Hematopoietic multipotent progenitor cell treated with erythropoietin and hydrocortisone succinate and interleukin-3 and kit ligand, for 8 days (in vitro differentiated cells): ENCODE data around the gene HS3ST6.
"Not testable (repeated sequence)": the region's sequence is repeated elsewhere in the genome, so short reads cannot be mapped to it uniquely, and the experiment has no call there.

Experiments used
- DNase-seq: peaks from one replicate; pipeline ENCODE4 v3.0.0-alpha.2; 2015

HS3ST6 gene

DNA sequence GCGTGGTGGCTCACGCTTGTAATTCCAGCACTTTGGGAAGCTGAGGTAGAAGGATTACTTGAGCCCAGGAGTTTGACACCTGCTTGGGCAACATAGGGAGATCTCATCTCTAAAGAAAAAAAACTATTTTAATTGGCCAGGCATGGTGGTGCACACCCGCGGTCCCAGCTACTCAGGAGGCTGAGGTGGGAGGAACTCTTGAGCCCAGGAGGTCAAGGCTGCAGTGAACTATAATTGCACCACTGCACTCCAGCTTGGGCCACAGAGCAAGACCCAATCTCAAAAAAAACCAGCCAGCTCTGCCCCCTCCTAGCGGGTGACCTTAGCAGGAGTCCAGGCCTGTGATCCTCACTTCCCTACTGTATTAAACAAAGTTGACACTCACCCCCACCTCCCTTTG, 5.9 kb upstream of the HS3ST6 start:
- no peak for DNase-seq

DNA sequence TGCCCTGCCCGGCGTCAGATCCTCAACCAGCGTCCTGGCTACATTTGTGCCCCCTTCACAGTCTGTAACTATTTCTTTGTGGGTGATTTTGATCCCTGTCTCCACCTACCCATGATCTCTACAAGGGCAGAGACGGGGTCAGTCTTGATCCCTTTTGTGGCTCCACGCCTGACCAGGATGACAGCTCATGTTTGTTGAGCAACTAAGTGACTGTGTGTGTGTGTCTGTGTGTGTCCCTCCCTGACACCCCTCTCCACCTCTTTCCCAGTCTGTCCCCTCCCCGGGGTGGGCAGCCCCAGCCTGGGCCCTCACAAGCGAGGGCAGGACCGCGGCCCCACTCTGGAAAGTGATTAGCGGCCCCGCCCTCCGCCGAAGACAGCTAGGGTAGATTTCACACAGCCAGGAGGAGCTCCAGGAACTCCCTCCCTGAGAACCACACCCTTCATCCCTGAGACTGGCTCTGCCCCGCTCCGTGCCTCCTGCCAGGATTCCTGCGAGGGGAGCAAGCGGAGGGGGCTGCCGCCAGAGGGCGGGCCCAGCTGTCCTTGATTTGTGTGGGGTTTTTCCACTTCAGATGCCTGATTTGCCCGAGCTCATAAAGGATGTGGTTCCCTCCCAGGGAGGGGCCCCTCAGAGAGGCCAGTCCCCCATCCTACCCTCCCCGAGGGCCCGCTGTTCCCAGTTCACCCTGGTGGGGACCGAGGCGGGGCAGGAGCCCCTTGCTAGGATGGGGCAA, 5.3 kb upstream of the HS3ST6 start:
- DNase-seq = peak; percentile 25

DNA sequence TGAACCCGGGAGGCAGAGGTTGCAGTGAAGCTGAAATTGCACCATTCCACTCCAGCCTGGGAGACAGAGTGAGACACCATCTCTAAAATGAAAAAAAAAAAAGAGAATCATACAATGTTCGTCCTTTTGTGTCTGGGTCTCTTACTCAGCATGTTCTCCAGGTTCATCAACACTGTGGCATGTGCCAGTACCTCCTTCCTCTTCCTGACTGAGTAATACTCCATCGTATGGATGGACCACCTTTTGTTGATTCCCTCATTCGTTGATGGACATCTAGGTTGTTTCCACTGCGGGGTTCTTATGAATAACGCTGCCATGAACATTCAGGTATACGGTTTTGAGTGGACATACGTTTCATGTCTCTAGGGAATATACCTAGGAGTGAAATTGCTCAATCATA, 4.1 kb upstream of the HS3ST6 start:
- DNase-seq = no peak

DNA sequence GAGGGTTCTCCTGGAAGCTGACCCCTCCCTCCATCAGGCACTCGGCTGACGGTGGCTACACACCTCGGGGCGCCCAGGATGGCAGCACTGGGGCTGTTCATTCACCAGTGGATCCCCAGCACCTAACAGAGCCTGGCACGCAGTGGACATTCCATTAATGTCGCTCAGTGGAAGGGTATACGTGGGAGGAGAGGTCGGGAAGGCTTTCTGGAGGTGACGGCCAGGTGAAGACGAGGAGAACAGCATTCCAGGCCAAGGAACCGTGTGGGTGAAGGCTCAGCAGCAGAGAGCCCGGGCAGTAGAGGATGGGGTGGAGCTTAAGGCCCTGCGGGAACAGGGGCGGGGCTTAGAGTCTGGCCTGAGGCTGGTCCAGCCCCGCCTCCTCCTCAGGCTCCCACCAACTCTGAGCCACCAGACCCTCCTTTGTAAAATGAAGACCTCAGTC, 2.5 kb upstream of the HS3ST6 start:
- DNase-seq = peak; percentile 40

DNA sequence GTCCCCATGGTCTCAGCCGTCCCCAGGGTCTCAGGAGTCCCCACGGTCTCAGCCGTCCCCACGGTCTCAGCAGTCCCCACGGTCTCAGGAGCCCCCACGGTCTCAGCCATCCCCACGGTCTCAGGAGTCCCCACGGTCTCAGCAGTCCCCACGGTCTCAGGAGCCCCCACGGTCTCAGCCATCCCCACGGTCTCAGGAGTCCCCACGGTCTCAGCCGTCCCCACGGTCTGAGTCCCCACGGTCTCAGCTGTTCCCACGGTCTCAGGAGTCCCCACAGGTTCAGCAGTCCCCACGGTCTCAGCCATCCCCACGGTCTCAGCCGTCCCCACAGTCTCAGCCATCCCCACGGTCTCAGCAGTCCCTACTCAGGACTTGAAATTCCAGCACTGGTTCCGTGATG, 1.9 kb upstream of the HS3ST6 start:
- not testable (repeated sequence) for DNase-seq

DNA sequence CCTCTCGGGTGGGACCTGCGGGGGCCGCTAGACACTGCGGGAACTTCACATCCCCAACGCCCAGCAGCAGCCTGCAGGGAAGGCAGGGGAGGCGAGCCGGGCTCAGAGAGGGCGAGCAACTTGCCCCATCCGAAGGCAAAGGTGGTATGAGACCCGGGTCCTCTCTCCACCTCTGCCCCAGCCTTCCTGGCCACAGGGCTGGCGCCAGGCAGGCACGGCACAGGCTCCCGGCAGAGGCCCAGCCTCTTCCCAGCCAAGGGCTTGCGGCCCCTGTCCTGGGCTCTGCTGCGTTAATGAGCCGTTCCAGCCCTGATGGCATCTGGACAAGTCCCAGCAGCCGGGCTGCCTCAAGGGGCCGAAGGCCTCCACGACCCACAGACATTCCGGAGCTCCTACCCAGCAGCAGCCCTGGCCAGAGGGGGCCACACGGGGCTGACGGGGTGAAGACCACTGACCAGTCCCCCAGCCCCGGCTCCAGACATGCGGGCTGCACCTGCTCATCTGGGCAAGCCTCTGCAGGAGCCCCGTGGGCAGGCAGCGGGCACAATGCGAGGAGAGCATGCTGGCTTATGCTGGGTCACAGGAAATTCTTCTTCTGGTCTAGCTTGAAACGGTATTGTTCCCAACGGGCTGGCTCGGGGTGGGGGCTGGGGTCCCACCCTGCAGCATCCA, 1.2 kb upstream of the HS3ST6 start:
- no peak for DNase-seq

DNA sequence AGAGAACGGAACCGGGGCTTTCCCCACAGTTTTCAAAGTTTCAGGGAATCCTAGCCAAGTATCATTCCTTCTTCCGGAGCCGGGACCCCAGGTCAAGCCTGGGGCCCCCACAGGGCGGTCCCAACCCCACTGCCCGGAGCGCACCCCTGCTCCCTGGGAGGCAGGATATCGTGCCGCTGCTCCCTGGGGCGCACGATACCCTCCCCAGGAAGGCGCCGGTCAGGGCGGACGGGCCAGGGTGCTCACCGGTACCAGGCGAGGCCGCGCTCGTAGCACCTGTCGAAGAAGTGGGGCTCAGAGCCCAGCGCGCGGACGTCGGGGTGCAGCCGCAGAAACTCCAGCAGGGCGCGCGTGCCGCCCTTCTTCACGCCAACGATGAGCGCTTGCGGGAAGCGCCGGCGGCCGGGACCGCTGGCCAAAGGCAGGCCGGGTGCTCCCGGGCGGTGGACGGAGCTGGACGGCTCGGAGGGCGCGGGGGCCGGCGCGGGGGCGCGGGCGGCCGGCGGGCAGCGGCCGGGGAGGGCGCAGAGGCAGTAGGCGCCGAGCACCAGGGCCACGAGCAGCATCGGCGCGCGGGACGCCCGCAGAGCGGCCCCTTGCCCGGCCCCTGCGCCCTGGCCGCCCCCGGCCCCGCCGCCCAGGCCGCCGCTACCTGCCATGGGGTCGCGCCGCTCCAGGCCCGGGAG, 407 bp downstream of the HS3ST6 start:
- DNase-seq = no peak

DNA sequence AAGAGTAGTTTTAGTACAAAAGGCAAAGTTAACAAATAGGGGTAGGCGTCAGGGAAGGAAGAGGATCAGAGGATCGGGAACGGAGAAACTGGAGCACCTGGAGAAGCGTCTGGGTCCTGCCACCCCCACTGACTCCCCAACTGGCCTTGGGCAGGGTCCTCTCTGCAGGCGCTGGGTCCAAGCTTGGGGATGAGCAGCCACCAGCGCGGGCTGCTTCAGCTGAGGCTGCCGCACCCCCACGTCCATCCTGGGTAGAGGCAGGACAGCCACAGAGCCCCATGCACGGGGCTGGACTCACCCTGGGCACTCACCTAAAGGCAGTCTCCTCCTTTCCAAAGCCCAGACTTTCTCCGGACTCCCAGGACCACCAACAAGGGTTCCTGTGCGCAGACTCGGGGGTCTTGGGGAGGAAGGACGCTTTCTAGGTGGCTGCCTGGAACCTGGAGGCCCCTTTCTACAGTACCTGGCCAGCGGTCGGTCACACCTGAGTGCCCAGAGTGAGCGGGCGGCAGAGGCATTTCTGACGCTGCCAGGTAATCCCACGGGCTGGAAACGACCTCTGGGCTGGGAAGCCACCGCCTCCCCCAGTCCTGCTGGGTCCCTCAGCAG, 1.1 kb downstream of the HS3ST6 start:
- no peak for DNase-seq

DNA sequence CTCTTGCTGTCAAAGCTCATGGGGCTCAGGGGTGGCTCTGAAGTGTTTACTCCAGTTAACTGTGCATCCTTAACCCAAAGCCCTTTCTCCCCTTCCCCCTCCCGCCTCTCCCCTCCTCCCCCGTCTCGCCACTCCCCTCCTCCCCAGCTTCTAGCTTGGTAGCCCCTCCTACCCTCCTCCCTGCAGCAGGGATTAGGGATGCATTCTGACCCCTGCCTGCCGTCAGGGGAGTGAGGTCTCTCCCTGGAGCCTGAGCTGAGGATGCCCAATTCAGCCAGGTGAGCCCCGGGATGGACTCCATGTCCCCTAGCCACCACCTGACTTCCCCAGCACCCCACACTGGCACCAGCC, 1.6 kb downstream of the HS3ST6 start:
- no peak for DNase-seq

DNA sequence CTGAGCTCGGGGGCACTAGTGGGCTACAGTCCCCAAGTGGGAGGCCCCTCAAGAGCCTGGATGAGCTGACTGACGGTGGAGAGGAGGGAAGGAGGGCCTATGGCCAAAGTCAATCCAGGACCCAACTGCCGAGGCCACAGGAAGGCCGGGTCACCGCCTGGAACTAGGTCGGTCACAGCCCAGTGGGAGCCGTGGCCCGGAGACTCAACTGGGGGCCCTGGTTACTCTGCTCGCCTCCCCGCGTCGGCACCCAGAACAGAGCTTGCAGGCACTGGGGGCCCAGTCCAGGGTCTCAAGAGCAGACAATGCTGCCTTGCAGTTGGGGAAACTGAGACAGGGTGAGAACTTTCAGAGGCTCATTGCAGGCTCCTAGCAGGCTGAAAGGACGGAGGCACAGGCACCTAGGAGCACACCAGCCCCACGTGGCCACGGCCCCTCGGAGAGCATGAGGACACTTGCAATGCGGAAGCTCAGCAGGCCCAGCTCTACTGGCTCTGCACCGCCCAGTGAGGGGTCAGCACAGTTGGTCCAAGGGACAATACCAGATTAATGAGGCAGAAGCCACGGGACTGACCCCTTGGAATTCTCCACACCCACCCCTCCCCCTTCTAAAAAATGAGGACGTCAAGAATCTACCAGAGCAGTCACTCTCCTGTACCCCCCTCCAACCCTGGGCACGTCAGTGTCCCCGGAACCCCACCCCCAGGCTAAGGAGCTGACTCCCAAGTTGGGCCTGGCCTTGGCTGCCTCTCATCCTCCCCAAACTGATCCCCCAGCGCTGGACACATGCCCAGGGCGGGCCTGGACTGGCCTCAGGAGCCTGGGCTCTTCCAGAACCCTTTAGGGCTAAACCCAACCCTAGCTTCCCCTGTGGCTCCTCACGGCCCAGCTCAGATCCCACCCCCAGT, 2.2 kb downstream of the HS3ST6 start:
- DNase-seq = no peak

DNA sequence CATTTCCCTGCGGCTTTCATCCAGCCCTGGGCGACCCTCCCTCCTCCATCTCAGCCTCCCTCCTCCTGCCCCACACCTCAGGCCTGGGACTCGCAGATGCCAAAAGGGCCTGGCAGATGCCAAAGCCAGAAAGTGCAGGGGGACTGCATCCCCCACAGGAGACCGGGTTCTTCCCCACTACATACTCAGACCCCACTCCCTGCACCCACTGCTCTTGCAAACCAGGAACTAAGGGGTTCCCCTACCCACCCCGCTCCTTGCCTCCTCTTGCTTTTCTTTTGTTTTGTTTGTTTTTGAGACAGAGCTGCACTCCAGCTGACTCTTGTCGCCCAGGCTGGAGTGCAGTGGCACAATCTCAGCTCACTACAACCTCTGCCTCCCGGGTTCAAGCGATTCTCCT, 3.2 kb downstream of the HS3ST6 start:
- no peak for DNase-seq

DNA sequence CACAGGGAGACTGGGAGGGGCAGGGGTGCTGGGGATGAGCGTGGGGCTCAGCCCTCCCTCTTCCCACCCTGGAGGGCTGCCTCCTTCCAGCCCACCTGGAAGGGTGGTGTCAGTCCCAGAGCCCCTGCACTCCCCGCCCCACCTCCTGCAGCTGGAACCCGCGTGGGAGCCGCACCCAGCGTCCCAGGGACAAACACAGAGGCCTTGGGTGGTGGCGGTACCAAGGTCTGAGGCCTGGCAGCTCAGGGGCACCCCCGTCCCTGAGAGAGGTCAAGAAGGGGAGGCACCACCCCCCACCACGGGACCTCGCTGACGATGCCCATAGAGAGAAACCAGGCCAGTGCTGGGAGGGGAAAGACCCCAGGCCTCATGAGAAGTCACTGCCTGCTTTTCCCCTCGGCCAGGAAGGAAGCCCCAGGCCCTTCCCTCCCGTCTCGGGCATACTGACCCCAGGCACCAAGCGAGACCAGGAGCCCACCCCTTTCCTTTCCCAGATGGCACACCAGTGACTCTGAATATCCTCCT, 4.1 kb downstream of the HS3ST6 start:
- no peak for DNase-seq

DNA sequence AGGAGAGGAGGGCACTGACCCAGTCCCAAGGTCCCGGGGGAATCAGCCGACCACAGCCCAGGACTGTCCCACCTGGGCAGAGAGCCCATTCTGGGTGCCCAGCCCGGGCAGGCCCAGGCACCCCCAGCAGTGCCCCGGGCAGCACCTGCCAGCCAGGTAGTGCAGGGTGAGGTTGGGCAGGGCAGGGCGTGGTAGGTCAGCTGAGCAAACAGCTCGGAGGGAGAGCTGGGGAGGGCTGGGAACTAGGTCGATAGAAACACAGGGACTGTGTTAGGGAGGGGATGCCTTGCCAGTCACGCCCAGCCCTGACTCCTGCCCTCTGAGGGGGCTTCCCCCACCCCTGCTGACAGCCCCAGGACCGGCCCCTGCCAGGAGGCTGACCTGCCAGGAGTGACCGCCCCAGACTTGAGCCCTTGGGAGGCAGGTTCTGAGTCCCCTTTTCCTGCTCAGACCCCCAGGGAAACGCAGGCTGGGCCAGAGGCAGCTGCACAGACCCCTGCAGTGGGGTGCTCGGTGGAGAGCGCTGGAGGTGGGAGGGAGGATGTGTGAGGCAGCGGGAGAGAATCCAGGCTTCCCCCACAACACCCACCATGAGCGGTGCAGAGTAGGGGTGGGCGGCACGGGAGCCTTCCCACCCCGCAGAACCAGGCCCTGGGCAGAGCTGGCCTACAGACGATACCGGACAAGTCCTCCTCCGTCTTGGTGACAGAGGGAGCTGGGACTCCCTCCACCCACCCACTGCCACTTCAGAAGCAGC, 4.7 kb downstream of the HS3ST6 start:
- DNase-seq = no peak

DNA sequence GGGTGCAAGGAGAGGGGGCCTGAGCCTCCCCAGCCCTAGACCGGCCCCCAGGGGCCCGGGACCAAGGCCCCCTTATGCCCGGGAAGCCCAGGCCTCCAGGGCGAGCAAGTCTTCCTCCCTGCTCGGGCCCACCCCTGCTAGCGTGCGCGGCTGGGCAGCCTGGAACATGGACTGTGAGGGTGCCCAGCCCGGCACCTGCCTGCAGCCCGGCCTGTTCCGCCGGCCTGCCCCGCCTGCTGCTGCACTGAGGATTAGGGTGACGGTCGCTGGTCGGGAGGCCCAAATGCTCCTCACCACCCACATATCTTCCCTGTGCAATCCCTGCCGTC, 6.0 kb downstream of the HS3ST6 start:
- no peak for DNase-seq

DNA sequence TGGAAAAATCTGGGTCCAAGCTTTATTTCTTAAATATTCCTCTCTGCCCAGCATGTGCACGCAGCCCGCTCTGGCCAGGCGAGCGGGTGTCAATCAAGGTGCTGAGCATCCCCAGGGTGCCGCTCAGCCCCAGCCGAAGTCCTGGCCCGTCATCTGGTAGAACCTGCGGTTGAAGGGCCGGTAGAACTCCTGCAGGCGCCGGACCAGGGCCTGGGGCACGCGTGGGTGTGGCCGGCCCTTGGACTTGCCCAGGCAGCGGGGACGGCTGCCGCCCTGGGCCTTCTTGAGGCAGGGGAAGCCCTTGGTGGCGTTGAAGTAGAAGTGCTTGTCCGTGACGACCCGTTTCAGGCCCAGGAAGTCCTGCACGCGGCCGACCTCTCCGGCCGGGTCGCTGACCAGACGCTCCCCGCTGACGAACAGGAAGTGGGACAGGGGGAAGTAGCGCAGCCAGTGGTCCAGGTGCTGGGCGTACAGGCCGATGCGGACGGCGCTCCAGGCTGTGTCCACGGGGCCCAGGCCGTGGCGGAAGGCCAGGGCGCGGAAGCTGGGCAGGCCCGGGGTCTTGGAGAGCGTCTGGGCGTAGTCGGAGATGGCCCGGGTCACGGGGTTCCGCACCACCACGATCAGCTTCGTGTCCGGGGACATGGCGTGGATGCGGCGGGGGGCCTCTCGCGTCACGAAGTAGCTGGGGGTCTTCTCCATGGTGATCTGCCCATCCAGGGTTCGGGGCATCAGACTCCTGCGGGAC, 6.6 kb downstream of the HS3ST6 start:
- no peak for DNase-seq

DNA sequence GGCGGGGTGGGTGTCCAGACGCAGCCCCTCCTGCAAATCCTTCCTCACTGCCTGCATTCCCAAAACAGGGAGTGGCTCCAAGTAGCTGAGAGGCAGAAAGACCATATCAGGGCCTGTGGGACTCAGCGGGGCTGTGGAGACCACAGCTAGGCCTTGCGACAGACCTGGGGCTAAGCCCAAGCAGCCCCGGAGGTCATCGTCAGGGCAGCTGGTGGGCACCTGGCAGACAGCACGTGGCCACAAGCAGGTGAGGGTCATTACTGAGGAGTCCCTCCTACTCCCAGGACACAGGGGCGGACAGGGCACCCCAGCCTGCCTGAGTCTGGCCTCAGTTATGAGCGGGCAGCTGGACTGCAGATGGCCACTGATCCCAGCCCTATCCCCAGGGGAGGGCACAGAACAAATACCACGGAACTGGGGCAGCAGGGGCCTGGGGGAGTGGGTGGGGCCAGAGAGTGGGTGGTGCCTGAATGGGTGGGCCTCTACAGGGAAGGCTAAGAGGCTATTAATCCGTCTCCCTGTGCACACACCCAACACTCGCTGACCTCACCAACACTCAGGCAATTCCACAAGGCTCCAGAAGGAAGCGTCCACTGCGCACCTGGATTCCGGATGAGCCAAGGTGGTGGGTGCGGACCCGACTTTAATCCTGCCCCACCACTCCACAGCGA, 8.5 kb downstream of the HS3ST6 start:
- no peak for DNase-seq

DNA sequence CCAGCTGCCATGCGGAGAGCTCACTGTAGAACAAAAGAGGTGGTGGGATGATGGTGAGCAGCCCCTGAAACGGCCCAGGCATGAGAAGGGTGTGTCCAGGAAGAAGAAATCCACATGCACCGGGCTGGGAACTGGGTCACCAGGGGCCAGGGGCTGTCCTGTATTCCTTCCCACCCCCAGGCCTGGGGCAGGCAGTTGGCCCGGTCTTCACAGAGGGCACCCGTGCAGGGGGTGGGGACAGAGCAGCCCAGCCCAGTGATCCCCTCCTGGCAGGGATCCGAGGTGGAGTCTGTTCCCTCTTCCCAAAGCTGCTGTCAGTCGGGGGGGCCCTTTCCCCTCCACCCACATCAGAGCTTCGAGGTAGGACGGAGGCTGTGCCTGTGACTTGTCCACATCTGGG, 9.2 kb downstream of the HS3ST6 start:
- no peak for DNase-seq

DNA sequence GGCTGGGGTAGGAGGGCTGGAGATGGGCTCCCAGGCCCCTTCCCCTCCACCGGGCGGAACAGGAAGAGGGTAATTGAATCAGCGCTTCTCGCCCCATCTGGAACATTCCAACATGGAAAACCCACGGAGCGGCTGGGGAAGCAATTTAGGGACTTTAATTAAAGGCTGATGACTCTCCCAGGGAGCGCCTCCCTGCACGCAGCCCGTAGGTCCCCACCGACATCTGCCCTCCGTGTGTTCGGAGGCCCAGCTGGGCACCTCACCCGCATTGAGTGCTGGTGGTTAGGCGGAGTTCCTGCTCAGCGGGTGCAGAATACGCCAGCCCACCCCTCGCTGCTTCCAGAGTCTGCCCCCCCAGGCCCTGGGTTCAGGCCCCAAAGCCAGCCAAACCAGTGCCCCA, 10.0 kb downstream of the HS3ST6 start:
- no peak for DNase-seq

DNA sequence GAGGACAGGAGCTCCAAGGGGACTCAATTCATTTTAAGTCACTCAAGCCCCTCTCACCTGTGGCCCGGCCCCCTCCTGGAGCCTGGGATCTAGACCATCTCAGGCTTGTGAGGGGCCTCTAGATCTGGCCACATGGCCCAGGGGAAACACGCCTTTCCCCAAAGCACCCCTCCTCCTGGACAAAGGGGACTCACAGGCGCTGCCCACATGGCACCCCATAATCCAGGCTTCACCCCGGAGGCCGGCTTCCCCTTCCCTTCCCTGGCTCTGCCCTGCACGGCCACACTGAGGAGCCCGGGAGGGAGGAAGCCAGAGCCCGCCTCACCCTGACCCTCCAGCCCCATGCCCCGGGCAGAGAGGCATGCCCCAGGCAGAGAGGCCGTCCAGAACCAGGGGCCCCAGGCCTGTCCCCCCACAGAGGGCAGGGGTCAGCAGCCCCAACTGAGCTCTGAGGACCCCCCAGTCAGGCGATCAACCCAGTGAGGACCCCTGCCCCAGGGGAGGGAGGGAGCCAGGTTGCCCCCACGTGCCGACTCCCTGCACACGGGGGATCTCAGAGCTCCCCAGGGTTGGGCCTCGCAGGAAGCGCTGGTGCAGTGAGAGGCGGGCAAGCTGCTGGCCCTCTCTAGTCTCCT, 10.9 kb downstream of the HS3ST6 start:
- no peak for DNase-seq

DNA sequence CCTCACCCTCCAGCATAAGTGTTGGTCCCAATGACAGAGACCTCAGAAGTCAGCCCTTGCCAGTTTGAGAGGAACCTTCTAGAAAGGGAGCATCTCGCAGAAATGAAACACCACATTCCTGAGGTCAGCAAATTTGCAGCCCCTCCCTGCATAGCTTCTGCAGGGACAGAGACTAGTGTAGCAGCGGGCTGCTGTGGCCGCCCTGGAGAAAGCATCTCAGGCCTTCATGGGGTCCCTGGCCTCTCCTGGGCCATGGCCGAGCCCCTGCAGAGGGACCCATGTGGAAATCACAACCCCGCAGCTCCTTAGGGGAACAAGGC, 11.4 kb downstream of the HS3ST6 start:
- DNase-seq = no peak
